Activated T-helper 1 cell treated with anti-CD3 and anti-CD28 coated beads, Interleukin-2, amount 50 U/mL, for 16 hours (primary cell): ENCODE results near the gene ADCY10.

Source experiments
- DNase-seq, 2 donors: peaks; one replicate each; pipeline ENCODE4 v3.0.0-alpha.2; 2020; ENCODE audit warnings: low read depth in 1 of 2, low spot score in 1 of 2

Gene ADCY10

DNA sequence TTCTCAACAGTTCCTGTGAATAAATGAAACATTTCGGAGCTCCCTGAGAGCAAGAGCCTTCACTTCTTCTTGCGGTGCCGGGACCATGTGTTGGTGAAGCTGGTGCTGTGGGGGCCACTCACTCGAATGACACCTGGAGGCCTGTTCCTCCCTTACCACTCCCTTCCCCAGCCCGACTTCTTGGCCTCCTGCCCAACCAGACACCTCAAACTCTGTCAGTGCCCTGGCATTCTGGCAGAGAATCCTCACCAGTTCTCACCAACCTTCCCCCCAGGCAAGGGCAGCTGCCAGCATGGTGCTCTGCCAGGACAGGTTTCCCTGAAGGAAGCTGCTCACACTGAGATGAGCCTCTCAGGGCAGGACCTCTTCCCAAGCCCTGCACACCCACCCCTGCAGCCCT is 123.8 kb downstream of the ADCY10 start:
- DNase-seq, result no peak

DNA sequence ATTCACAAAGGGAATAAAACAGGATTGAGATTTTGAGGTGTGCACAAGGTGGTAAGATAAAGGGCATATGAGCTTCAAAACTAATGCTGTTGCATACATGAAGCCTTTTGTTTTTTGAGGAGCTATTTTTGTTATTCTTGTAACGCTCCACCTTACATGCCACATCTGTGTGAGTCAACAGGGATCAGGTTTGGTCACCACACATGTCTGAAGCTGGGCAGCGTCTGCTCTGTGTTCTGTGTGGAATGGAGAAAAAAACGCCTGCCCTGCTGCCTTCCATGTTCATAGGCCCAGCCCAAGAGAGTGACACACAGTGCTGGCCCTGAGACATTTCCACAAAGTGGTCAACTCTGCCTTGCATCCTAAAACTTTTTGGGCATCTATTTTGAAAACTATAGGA is 124.4 kb downstream of the ADCY10 start:
- no peak for DNase-seq

DNA sequence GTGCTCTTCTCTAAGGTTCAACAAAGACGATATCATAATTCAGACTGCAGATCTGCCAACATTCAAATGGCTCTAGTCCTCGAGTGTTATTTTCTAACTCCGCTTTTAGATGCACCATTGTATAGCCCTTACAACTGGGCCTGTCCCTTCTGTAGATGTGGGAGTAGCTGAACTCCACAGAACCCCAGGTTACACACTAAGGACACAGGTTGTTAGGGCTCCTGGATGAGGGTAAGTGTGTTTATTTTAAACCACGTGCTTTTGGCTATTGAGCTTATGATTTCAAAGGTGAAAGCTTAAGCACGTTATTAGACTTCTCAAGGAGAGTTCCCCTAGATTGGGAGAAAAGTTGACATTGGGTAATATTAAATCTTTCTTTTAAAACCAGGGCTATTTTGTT is 127.4 kb downstream of the ADCY10 start:
- no peak for DNase-seq

DNA sequence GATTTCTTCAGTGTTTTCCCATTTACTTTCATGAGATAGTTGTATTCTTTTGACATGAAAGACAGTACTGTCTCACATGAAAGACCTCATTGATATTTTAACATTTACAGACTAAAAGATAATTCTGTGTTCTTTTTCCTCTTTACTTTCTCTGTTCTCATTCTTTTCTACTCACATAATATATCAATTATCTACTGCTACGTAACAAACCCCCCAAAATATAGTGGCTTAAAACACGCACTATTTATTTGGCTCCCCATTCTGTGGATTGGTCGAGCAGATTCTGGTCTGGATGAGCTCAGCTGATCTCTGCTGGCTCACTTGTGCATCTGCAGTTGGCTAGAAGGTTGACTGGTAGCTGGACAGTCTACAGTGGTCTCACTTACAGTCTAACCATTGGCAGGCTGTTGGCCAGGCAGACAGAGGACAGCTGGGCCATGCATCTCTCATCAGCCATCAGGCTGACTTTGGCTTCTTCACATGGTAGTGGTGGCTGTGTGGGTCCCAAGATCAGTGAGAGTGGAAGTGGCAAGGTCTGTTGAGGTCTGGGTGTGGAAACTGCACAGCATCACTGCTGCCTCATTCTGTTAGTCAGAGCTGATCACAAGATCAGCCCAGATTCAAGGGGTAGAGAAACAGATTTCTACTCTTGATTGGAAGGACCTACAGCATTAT is 128.9 kb downstream of the ADCY10 start:
- no peak for DNase-seq

DNA sequence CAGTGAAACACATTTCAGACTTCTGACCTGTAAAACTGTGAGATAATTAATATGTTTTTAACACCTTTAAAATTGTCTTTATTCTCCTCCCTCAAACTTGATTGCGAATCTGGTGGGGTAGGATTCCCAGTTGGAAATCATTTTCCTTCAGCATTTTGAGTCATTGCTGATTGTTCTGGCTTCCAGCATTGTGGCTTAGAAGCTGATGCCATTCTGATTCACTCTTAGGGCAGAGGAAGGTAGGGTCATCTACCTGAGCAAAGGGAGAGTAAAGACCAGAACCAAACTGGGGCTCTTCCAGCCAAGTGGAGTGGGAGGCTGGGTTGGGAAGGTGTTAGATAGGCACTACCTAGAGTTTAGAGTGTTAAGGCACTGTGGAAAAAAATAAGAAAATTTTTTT is 131.0 kb downstream of the ADCY10 start:
- DNase-seq, result no peak

GRCh38 chr1:167781558-167781957 is 132.4 kb downstream of the ADCY10 start:
- DNase-seq, result no peak

DNA sequence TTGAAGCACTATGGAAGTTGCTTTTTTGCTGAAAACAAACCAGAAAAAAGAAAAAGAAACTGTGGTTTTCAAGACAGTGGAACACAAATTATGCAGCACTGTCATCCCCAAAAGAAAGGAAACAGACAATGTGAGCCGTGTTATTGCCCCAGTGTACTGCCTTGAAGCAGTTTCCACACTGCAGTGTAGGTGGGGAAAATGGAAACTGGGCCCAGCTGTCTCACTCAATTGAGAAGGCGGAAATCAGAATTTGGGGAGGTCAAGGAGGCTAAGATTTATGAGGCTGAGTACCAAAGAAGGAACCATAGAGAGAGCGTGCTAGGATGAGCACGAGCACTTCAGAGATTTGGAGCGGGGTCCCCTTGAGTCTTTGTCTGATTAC is 136.7 kb downstream of the ADCY10 start:
- DNase-seq, result no peak

DNA sequence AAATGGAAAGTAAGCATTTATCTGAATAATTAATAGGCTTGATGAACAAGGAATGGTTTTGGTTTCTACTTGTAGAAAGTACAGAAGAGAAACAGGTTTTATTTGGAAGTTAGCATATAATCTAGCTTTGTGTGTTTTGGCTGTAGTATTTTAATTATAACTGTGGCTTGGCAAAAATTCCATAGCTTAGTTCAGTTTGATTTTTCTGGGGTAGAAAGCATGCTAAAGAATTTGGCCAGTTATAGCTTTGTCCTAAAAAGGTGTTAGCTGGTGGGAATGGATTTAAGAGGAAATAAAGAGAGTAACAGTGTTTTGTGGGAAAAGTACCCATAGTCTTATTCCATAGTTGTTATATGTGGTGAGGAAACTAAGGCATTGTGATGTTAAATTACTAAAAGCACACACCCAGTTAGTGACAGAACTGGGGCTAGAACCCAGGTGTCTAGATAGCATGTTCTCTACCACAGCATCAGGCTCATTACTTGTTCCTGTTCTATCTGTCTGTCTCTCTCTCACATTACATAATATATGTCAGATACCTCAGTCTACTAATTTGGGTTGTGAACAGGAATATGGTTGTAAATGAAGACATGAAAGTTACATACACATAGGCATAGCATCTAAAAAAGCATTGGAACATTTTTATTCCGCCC is 137.2 kb downstream of the ADCY10 start:
- DNase-seq, result no peak

DNA sequence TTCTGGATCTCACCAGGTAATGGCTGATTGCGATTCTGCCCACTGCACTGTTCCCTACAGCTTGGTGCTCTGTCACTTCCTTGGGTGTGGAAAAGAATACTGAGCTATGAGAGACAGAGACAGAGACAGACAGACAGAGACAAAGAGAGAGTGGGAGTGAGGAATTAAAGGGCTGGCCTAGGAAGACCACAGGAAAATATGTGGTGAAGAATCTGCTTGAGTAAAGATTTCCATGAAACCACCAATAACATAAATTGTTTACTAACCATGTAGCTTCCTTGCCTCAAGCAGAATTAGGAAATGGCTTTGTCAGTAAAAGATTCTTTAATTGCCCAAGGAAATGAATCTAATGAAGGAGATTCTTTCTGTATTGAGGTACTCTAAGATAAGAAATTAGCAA is 137.8 kb downstream of the ADCY10 start:
- DNase-seq, result no peak

DNA sequence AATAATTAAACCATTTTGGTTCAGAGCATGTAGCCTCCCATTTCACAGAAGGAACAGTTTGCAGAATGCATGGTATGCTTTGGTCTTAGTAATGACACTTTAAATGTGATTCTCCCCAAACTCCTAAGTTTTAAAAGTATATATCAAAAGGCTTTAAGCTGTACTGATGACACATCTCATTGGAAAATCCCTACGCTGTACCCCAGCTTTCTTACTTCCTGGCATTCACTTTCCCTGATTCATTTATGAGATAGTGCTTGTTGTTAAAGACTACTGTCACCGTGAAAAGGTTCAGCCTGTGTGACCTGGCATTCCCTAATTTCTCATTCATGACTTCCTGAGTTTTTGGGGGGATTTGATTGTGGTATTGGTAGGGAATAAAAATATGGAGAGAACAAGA is 138.8 kb downstream of the ADCY10 start:
- DNase-seq, result no peak

DNA sequence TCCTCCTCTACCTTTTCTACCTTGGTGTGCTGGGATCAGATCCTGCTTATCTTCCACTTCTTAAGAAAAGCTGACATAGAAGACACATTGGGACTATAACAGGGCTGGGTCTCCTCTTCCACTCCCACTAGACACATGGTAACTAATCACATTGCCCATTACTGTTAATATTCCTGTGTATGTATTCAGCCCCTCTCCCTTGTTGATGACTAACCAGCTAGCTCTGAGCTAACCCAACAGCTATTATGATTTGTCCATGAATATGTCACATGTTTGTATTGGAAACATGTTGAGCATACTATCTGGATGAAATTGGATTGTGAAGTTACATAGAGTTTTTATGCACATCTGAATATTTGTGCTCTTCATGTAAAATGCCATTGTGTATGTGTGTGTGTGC is 139.2 kb downstream of the ADCY10 start:
- no peak for DNase-seq

DNA sequence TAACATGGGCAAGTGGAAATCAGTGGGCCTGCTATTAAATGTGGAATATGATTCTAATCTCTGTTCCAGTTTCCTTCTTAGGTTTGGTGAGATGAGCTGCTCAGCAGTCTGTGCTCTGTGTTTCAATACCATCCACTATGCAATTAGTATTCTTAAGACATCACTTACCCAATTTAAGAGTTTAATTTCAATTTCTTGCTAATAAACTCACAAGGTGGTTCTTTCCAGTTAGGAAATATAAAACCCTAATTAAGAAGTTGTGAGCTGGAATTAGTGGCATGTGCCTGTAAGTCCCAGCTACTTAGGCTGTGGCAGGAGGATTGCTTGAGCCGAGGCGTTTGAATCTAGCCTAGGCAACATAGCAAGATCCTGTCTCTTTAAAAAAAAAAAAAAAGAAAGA is 140.4 kb downstream of the ADCY10 start:
- no peak for DNase-seq

DNA sequence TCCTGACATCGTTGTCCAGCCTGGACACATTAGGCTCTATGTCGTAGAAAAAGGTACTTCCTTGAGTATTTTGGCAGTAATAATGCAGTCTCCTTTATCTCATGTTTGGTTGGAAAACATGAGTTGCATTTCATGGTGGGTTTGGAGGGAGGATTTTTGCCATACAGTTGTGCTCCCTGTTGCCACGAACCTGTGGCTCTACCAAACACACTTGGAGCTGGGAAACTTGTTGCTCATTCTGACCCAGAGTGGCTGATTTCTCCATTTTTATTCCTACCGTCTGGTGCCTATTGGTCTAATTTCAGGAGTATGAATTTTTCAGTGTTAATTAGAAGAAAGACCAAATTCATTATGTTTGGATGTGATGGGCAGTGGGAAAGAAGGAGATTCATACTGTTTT is 141.5 kb downstream of the ADCY10 start:
- no peak for DNase-seq

GRCh38 chr1:167770127-167770526 is 143.8 kb downstream of the ADCY10 start:
- DNase-seq, result no peak

DNA sequence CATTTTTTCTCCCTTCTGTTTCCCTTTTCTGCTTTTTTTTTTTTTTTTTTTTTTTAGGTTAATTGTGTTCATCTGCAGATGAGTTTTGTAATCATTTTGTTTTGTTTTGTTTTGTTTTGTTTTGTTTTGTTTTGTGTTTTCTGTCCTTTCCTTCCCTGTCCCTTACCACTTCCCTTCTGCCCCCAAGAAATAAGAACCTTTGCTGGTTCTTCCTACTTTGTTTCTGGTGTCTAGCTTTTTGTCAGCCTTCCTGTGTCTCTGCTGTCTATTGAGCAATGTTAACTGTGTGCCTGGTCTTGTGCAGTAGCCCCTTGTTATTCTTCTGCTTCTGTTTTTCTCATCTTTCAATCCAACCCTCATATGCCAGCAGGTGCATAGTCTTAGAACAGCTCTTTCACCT is 146.2 kb downstream of the ADCY10 start:
- DNase-seq, result no peak

- DNase-seq, result no peak
Measured at GRCh38 chr1:167766538-167766937, 147.4 kb downstream of the ADCY10 start.

- no peak for DNase-seq
Measured at GRCh38 chr1:167765496-167765895, 148.4 kb downstream of the ADCY10 start.

DNA sequence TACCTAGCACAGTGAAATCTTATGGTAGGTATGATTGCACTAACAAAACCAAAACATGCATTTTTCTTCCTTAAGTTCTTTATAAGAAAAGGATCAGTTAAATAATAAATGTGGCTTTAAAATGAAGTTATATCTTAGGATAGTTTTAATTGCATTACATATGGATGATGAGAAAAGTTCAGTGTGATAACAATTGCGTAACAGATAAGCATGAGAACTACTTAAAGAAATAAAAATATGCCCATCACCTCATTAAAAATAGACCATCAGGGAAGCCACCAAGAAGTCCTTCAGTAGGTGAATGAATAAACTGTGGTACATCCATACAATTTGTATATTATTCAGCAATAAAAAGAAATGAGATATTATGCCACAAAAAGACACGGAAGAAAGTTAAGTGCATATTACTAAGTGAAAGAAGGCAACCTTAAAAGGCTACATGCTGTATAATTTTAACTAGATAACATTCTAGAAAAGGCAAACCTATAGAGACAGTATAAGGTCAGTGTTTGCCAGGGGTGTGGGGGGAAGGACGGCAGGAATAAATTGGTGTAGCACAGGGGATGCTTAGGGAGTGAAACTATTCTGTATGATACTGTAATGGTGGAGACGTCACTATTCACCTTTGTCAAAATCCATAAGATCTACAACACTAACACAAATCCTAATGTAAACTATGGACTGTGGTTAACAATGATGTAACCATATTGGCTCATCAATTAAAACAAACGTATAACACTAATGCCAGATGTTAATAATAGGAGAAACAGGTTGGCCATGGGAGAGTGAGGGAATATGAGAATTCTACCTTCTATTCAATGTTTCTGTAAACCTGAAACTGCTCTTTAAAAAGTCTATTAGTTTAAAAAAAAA is 149.2 kb downstream of the ADCY10 start:
- DNase-seq, result no peak

- DNase-seq, result no peak
Measured at GRCh38 chr1:167763525-167764220, 150.3 kb downstream of the ADCY10 start.

GRCh38 chr1:167762061-167762746 is 151.7 kb downstream of the ADCY10 start:
- DNase-seq, result no peak

DNA sequence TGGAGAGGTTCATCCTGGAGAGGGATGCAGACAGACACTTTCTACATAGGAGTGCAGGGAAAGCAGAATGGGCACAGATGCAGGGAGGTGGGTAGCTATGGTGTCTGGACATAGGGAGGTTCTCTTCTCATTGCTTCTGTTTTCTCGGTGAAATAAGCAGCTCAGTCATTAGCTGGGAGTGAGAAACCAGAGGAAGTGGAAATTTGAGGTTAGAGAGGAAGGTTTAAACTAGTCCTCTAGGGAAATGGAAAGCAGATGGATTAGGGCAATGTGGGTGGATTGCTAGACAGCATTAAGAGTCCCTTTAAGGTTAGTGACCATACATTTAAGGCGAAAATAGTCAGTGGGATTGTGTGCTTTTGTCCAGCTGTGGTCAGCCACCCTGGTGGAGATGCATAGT is 152.5 kb downstream of the ADCY10 start:
- DNase-seq, result no peak
